PC-3 (cell line): ENCODE measurements around the gene CLMP. TPM values are rescaled to one million over a fixed set of nuclear protein-coding genes. Genes with fewer than 3 reads are reported as not detected.

Experiments
- ATAC-seq: fragments of 200-7000 bp; cut with Tn5 transposase; 2 replicates; pipeline ENCODE4 v1.9.1; 2020; ENCODE audit warnings: mild to moderate bottlenecking, moderate library complexity
- BruUV-seq: library from RNA; stranded (reverse); fragments of 400-500 nt; replicated peaks from 2 replicates; lab custom pipeline; 2021; lab: Mats Ljungman, UMichigan
- CTCF ChIA-PET: fragments of 300-600 bp; sonication (Branson Sonifier 250); formaldehyde crosslinking; loops from one replicate; lab custom pipeline; 2022; ENCODE audit warnings: antibody characterized with exemption; lab: Charles Lee
- POLR2A ChIA-PET: fragments of 300-600 bp; sonication (Branson Sonifier 250); formaldehyde crosslinking; loops from one replicate; lab custom pipeline; 2022; ENCODE audit warnings: antibody characterized with exemption; ENCODE audit not compliant: unreplicated experiment; lab: Charles Lee
- DNase-seq: peaks from one replicate; pipeline ENCODE4 v3.0.0-alpha.2; 2015
- H2AFZ ChIP-seq: fragments of 300-600 bp; sonication (generic); 2 replicates; pipeline ENCODE4 v1.6.0; 2016; ENCODE audit warnings: antibody characterized with exemption, low read length
- H3F3A ChIP-seq: fragments of 300-600 bp; sonication (generic); one replicate; pipeline ENCODE4 v1.6.0; 2017; ENCODE audit warnings: antibody characterized with exemption, low read length, control low read depth, mild to moderate bottlenecking; ENCODE audit not compliant: unreplicated experiment
- H3K27ac ChIP-seq: fragments of 300-600 bp; sonication (generic); 2 replicates; pipeline ENCODE4 v1.5.1; 2016; ENCODE audit warnings: mild to moderate bottlenecking, low read length
- H3K27me3 ChIP-seq: fragments of 300-600 bp; sonication (generic); 2 replicates; pipeline ENCODE4 v1.6.1; 2016; ENCODE audit warnings: low read length, mixed read lengths
- H3K36me3 ChIP-seq: fragments of 300-600 bp; sonication (generic); 2 replicates; pipeline ENCODE4 v1.6.1; 2016; ENCODE audit warnings: low read depth, mixed run types, low read length, mixed read lengths
- H3K4me1 ChIP-seq: fragments of 300-600 bp; sonication (generic); 2 replicates; pipeline ENCODE4 v1.5.1; 2016; ENCODE audit warnings: low read length; ENCODE audit not compliant: insufficient read depth
- H3K4me2 ChIP-seq: fragments of 300-600 bp; sonication (generic); 2 replicates; pipeline ENCODE4 v1.6.0; 2016; ENCODE audit warnings: low read length
- H3K4me3 ChIP-seq: fragments of 300-600 bp; sonication (generic); 2 replicates; pipeline ENCODE4 v1.5.1; 2016; ENCODE audit warnings: mild to moderate bottlenecking, low read length, mixed read lengths
- H3K79me2 ChIP-seq: fragments of 300-600 bp; sonication (generic); 2 replicates; pipeline ENCODE4 v1.6.1; 2017; ENCODE audit warnings: low read length, mixed read lengths
- H3K9ac ChIP-seq: fragments of 300-600 bp; sonication (generic); 2 replicates; pipeline ENCODE4 v1.6.0; 2016; ENCODE audit warnings: mild to moderate bottlenecking, low read length
- H3K9me2 ChIP-seq: fragments of 300-600 bp; sonication (generic); replicated peaks from 2 replicates; pipeline ENCODE4 v1.6.1; 2016; ENCODE audit warnings: mixed run types, low read length, mixed read lengths
- H3K9me3 ChIP-seq: fragments of 300-600 bp; sonication (generic); 2 replicates; pipeline ENCODE4 v1.6.1; 2016; ENCODE audit warnings: low read length, mixed read lengths
- H4K20me1 ChIP-seq: fragments of 300-600 bp; sonication (generic); 2 replicates; pipeline ENCODE4 v1.6.1; 2016; ENCODE audit warnings: low read length, mixed read lengths
- CTCF ChIP-seq: fragments of 300-600 bp; sonication (generic); conservative IDR thresholded peaks from 2 replicates; pipeline ENCODE4 v1.5.1; 2017; ENCODE audit warnings: antibody characterized with exemption, low read depth, mild to moderate bottlenecking, low read length
- EZH2 ChIP-seq: fragments of 300-600 bp; sonication (generic); IDR thresholded peaks from one replicate; pipeline ENCODE4 v1.6.1; 2017; ENCODE audit warnings: antibody characterized with exemption, mild to moderate bottlenecking, low read length; ENCODE audit not compliant: unreplicated experiment
- EZH2phosphoT487 ChIP-seq: fragments of 300-600 bp; sonication (generic); IDR thresholded peaks from 2 replicates; pipeline ENCODE4 v1.6.1; 2018; ENCODE audit warnings: mild to moderate bottlenecking, antibody characterized with exemption, low read length, borderline replicate concordance
- intact Hi-C: fragments of 100-400 bp; cut with micrococcal nuclease; formaldehyde crosslinking; loops from 2 replicates; pipeline ENCODE4 v1.9.0; 2023
- total RNA-seq: library from RNA; depleted of rRNA; stranded (reverse); fragments of >200 nt; gene quantifications from 2 replicates; pipeline ENCODE4 v1.2.3, GENCODE V29; 2014

The CLMP gene
- total RNA-seq, 1 experiment from 2014 or later = 30.4 TPM

- intact Hi-C loops = no loop called here
- peak overlapping the region; percentile 40 for H3K27ac ChIP-seq
- ChIA-PET POLR2A (no interaction called here), CTCF (no interaction called here)
- H3K9ac ChIP-seq = peak overlapping the region; percentile 18; the same call in 1 of the 2 replicates
- H3K79me2 ChIP-seq = peaks cover 25% of the 10 kb centered on the region
- TF ChIP-seq CTCF (no peak), EZH2phosphoT487 (no peak), EZH2 (no peak)
- no peak overlapping the region for H3K4me3 ChIP-seq
- no peak for ATAC-seq
- H3K27me3 ChIP-seq = no peaks in the 10 kb centered on the region
- peaks cover 44% of the 10 kb centered on the region for H3K4me1 ChIP-seq
- no peak overlapping the region for H2AFZ ChIP-seq
- H3K36me3 ChIP-seq = no peaks in the 10 kb centered on the region
- H3K4me2 ChIP-seq = peak overlapping the region; percentile 21; the same call in 1 of the 2 replicates
- H3K9me3 ChIP-seq = no peaks in the 10 kb centered on the region
- H3F3A ChIP-seq = no peaks in the 10 kb centered on the region
- no peaks in the 10 kb centered on the region for H3K9me2 ChIP-seq
- H4K20me1 ChIP-seq = no peaks in the 10 kb centered on the region
- BruUV-seq = no TSS peak
- peak; percentile 77 for DNase-seq
These were observed 2.7 kb upstream of the CLMP start for GRCh38 chr11:123197711-123198110.

GRCh38 chr11:123196060-123196714 is 1.1 kb upstream of the CLMP start:
- no peaks in the 10 kb centered on the region for H4K20me1 ChIP-seq
- no peaks in the 10 kb centered on the region for H3F3A ChIP-seq
- ChIA-PET CTCF (no interaction called here), POLR2A (no interaction called here)
- H3K9me3 ChIP-seq = no peaks in the 10 kb centered on the region
- no peak overlapping the region for H3K9ac ChIP-seq
- no peak for TF ChIP-seq CTCF
- no peak for TF ChIP-seq EZH2phosphoT487
- no peak for TF ChIP-seq EZH2
- H3K4me3 ChIP-seq = no peak overlapping the region
- no peak overlapping the region for H2AFZ ChIP-seq
- H3K4me2 ChIP-seq = peak overlapping the region; percentile 95
- H3K79me2 ChIP-seq = peaks cover 40% of the 10 kb centered on the region
- BruUV-seq = no TSS peak
- no peaks in the 10 kb centered on the region for H3K27me3 ChIP-seq
- DNase-seq (no peak), ATAC-seq (no peak)
- H3K4me1 ChIP-seq = peaks cover 44% of the 10 kb centered on the region
- H3K9me2 ChIP-seq = no peaks in the 10 kb centered on the region
- no peaks in the 10 kb centered on the region for H3K36me3 ChIP-seq
- intact Hi-C loops = no loop called here
- H3K27ac ChIP-seq = no peak overlapping the region
